ENCODE measurements around the gene PEX11G. TPM values are rescaled to one million over a fixed set of nuclear protein-coding genes. Genes with fewer than 3 reads are reported as not detected.

The PEX11G gene
- polyA plus RNA-seq (2011; rRNA removed) (1.3 and 1.5 TPM in 2 replicates), polyA plus RNA-seq (2017; fragmentation: RNase III; extraction: RNeasy Plus Mini Kit Qiagen cat#74134 plus additional on column Dnase treatment) (1.8 to 2.9 TPM (median 1.9 TPM) in 3 replicates), polyA minus RNA-seq (2011; rRNA and poly(A)+ RNA removed) (0.62 and 1.5 TPM in 2 replicates)
- polyA plus RNA-seq (2012; cell fraction: cytosol; rRNA removed) = 2.1 and 3.5 TPM in 2 replicates
- polyA plus RNA-seq (2012; cell fraction: nucleus; rRNA removed) = 3.7 and 5.0 TPM in 2 replicates

DNA sequence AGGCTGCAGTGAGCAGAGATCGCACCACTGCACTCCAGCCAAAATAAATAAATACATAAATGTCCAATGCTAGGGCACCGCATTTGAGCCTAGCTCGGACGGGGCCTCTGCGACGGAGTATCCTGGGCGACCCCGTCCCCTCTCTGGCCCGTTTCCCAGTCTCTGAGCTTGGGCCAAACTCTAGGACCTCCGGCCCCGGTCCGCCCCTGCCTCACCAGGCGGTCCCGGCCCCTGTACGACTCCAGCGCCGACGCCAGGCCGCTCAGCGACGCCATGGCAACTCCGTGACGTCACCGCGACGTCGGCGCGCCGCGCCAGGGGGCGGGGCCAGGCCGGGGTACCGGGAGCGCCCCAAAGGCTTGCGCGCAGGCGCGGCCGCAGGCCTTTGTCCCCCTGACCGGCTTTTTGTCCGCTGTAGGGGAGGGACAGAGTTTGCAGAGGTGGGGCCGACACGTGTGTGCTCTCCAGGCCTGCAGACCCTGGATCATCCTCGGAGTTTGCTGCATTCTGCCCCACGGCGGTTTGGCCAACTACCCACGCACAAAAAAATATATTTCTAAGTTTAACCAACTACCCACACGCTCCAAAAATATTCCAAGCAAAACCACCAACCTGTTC lies at the start of gene PEX11G:
TSS of gene PEX11G (minus strand) at position 300 of the 618 bp plus-strand sequence. CDS start at position 275, 25 bp downstream.
- POLR2A ChIA-PET = interaction anchor here (0.8 to 1.1 kb wide), 2 partner anchors 9 to 31 kb away, joined by 3 read pairs; a partner anchor contains a TSS
- Histone ChIP-seq H3K27ac (peak within 1 kb of the TSS; percentile 84 to 94), H3K4me3 (peak within 1 kb of the TSS; percentile 62), H3K4me2 (peak within 1 kb of the TSS; percentile 80), H3K9me3 (no peaks in the 10 kb centered on the region), H3K4me1 (peaks cover 7% of the 10 kb centered on the region)
- CTCF ChIA-PET = interaction anchor here (0.8 kb wide), 1 partner anchor 23 kb away, joined by 3 read pairs; no protein-coding TSS in a partner anchor
- DNase-seq (ENCODE audit: low read depth in 1 of 2, low spot score in 1 of 2) = peak; percentile 83 to 93
- FAIRE-seq = no peak
- ATAC-seq = peak; percentile 94 to 96
- no peak for TF ChIP-seq CBX8 (IDR thresholded peaks at IDR 0.05)
- TF ChIP-seq FOSL2 (IDR thresholded peaks at IDR 0.05) = no peak
- TF ChIP-seq FOSL2 (CRISPR knock-in tag; IDR thresholded peaks at IDR 0.05) = peak; percentile 45; the same call in 1 of the 2 replicates
- no peak for TF ChIP-seq RCOR1 (IDR thresholded peaks at IDR 0.05; ENCODE audit: low read depth, low read length)
- TF ChIP-seq HEYL (CRISPR knock-in tag; IDR thresholded peaks at IDR 0.05) = no peak
- TF ChIP-seq POLR2A (IDR thresholded peaks at IDR 0.05; ENCODE audit: low read length) = peak; percentile 73
- no peak for TF ChIP-seq RNF2 (IDR thresholded peaks at IDR 0.05; ENCODE audit: borderline replicate concordance, low read depth)
- TF ChIP-seq FOXS1 (CRISPR knock-in tag; IDR thresholded peaks at IDR 0.05) = no peak
- TF ChIP-seq ZC3H11A (IDR thresholded peaks at IDR 0.05) = no peak
- peak; percentile 39 to 79; a peak in 4 of 5 replicates for TF ChIP-seq JUN (IDR thresholded peaks at IDR 0.05)
- no peak for TF ChIP-seq BHLHE40 (IDR thresholded peaks at IDR 0.05; ENCODE audit: low read depth, low read length)
- TF ChIP-seq PHF8 (IDR thresholded peaks at IDR 0.05; ENCODE audit: borderline replicate concordance, low read depth) = peak; percentile 72
- no peak for TF ChIP-seq HOXA7 (CRISPR knock-in tag; IDR thresholded peaks at IDR 0.05)
- TF ChIP-seq CHD2 (IDR thresholded peaks at IDR 0.05; ENCODE audit: low read length, partially characterized antibody) = no peak
- TF ChIP-seq, protein P1, sequence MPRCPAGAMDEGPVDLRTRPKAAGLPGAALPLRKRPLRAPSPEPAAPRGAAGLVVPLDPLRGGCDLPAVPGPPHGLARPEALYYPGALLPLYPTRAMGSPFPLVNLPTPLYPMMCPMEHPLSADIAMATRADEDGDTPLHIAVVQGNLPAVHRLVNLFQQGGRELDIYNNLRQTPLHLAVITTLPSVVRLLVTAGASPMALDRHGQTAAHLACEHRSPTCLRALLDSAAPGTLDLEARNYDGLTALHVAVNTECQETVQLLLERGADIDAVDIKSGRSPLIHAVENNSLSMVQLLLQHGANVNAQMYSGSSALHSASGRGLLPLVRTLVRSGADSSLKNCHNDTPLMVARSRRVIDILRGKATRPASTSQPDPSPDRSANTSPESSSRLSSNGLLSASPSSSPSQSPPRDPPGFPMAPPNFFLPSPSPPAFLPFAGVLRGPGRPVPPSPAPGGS (IDR thresholded peaks at IDR 0.05) = peak; percentile 61; the same call in 1 of the 3 replicates
- TF ChIP-seq SMC3 (IDR thresholded peaks at IDR 0.05) = no peak
- no peak for TF ChIP-seq HDAC2 (IDR thresholded peaks at IDR 0.05)
- no peak for TF ChIP-seq GATA3 (IDR thresholded peaks at IDR 0.05; ENCODE audit: borderline replicate concordance)
- TF ChIP-seq, protein P2, sequence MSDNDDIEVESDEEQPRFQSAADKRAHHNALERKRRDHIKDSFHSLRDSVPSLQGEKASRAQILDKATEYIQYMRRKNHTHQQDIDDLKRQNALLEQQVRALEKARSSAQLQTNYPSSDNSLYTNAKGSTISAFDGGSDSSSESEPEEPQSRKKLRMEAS (IDR thresholded peaks at IDR 0.05) = peak; percentile 74
- TF ChIP-seq EP300 (IDR thresholded peaks at IDR 0.05) = no peak
- TF ChIP-seq RFX5 (IDR thresholded peaks at IDR 0.05) = peak; percentile 76
- WGBS (ENCODE audit: missing lambda C conversion rate) = 5% methylated on average over 10 of the region's 49 CpGs

DNA sequence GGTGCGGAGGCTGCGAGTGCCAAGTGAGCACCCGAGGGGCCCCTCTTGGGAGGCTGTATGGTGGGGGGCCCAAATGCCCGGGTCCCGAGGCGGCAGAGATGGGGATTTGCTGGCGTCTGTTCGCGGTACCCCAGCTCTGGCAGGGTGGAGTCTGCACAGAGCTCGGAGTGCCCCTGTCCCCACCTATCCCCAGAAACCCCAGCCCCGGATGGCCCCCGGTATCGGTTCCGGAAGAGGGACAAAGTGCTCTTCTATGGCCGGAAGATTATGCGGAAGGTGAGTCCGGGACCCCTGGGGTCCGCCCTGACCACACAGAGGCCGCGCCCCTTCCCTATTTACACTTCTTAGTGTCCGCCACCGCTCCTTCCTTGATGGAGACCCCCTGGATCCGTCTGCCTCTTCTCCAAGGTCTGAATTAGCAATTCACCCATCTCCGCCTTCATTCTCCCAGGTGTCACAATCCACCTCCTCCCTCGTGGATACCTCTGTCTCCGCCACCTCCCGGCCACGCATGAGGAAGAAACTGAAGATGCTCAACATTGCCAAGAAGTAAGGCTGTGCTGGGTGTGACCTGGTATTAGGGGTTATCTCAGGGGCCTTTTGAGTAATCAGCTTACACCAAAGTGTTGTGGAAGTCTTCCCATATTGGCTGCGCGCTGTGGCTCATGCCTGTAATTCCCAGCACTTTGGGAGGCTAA lies 47.3 kb upstream of the PEX11G start:
- H3K4me3 ChIP-seq = peak overlapping the region; percentile 89
- TF ChIP-seq, protein P3, sequence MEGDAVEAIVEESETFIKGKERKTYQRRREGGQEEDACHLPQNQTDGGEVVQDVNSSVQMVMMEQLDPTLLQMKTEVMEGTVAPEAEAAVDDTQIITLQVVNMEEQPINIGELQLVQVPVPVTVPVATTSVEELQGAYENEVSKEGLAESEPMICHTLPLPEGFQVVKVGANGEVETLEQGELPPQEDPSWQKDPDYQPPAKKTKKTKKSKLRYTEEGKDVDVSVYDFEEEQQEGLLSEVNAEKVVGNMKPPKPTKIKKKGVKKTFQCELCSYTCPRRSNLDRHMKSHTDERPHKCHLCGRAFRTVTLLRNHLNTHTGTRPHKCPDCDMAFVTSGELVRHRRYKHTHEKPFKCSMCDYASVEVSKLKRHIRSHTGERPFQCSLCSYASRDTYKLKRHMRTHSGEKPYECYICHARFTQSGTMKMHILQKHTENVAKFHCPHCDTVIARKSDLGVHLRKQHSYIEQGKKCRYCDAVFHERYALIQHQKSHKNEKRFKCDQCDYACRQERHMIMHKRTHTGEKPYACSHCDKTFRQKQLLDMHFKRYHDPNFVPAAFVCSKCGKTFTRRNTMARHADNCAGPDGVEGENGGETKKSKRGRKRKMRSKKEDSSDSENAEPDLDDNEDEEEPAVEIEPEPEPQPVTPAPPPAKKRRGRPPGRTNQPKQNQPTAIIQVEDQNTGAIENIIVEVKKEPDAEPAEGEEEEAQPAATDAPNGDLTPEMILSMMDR (IDR thresholded peaks at IDR 0.05) = no peak
- TF ChIP-seq TFCP2L1 (CRISPR knock-in tag; IDR thresholded peaks at IDR 0.05) (no peak), ZFP36 (IDR thresholded peaks at IDR 0.05; ENCODE audit: borderline replicate concordance, partially characterized antibody) (no peak), HOXA7 (CRISPR knock-in tag; IDR thresholded peaks at IDR 0.05) (no peak), EHMT2 (IDR thresholded peaks at IDR 0.05; ENCODE audit: low read depth) (no peak), ESRRA (IDR thresholded peaks at IDR 0.05; ENCODE audit: borderline replicate concordance, low read length) (no peak), ZC3H11A (IDR thresholded peaks at IDR 0.05) (no peak), RNF2 (IDR thresholded peaks at IDR 0.05; ENCODE audit: borderline replicate concordance, low read depth) (no peak), NPAS2 (CRISPR knock-in tag; IDR thresholded peaks at IDR 0.05; ENCODE audit: borderline replicate concordance) (no peak), RAD21 (conservative IDR thresholded peaks at IDR 0.05 in 1 of 2, IDR thresholded peaks at IDR 0.05 in 1 of 2) (no peak), CHD4 (IDR thresholded peaks at IDR 0.05; ENCODE audit: borderline replicate concordance) (no peak)
- TF ChIP-seq, protein P4, sequence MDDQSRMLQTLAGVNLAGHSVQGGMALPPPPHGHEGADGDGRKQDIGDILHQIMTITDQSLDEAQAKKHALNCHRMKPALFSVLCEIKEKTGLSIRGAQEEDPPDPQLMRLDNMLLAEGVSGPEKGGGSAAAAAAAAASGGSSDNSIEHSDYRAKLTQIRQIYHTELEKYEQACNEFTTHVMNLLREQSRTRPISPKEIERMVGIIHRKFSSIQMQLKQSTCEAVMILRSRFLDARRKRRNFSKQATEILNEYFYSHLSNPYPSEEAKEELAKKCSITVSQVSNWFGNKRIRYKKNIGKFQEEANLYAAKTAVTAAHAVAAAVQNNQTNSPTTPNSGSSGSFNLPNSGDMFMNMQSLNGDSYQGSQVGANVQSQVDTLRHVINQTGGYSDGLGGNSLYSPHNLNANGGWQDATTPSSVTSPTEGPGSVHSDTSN (IDR thresholded peaks at IDR 0.05) = no peak
- TF ChIP-seq, protein P5, sequence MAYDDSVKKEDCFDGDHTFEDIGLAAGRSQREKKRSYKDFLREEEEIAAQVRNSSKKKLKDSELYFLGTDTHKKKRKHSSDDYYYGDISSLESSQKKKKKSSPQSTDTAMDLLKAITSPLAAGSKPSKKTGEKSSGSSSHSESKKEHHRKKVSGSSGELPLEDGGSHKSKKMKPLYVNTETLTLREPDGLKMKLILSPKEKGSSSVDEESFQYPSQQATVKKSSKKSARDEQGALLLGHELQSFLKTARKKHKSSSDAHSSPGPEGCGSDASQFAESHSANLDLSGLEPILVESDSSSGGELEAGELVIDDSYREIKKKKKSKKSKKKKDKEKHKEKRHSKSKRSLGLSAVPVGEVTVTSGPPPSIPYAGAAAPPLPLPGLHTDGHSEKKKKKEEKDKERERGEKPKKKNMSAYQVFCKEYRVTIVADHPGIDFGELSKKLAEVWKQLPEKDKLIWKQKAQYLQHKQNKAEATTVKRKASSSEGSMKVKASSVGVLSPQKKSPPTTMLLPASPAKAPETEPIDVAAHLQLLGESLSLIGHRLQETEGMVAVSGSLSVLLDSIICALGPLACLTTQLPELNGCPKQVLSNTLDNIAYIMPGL (CRISPR knock-in tag; IDR thresholded peaks at IDR 0.05; ENCODE audit: borderline replicate concordance) = no peak

More for the DNA sequence above, 47.3 kb upstream of the PEX11G start:
- Histone ChIP-seq H3K9me3 (no peaks in the 10 kb centered on the region), H3K27ac (peak overlapping the region; percentile 91 to 95), H3K4me1 (peaks cover 11% of the 10 kb centered on the region; the same call in 2 of the 3 replicates), H3K4me2 (peak overlapping the region; percentile 84)
- POLR2A ChIA-PET = no interaction called here
- FAIRE-seq (no peak), DNase-seq (ENCODE audit: low read depth in 1 of 2, low spot score in 1 of 2) (no peak), ATAC-seq (no peak)
- CTCF ChIA-PET = interaction anchor here (0.6 to 0.7 kb wide), 2 partner anchors 10 to 1109 kb away, joined by 3 to 4 read pairs; no protein-coding TSS in a partner anchor
- 64% methylated on average over 21 of the region's 30 CpGs for whole genome bisulfite sequencing (ENCODE audit: missing lambda C conversion rate)
